Activated CD8-positive, alpha-beta memory T cell treated with anti-CD3 and anti-CD28 coated beads, Interleukin-2, amount 50 U/mL, for 4 hours (primary cell): ENCODE data around the gene KRTAP5-7.
"Not testable (repeated sequence)": the region's sequence is repeated elsewhere in the genome, so short reads cannot be mapped to it uniquely, and the experiment has no call there.

Experiments used
- DNase-seq: peaks from one replicate; pipeline ENCODE4 v3.0.0-alpha.2; 2020

The KRTAP5-7 gene

DNA sequence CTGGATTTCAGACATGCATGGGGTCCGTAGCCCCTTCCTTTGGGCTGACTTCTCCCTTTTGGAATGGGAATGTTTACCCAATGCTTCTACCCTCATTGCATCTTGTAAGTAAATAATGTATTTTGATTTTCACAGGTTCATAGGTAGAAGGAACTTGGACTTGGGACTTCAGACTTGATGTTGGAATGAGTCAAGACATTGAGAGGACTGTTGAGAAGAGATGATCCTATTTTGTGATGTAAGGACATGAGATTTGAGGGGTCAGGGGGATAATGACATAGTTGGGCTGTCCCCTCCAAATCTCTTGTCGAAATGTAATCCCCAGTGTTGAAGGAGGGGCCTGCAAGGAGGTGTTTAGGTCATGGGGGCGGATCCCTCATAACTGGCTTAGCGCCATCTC lies 37.4 kb downstream of the KRTAP5-7 start:
- no peak for DNase-seq

- DNase-seq: no peak
Observed at GRCh38 chr11:71565263-71565662, 38.2 kb downstream of the KRTAP5-7 start, which contains the start of gene KRTAP5-10. KRTAP5-10 (plus strand) TSS chr11:71565563; CDS start chr11:71565588, 25 bp downstream.

GRCh38 chr11:71566081-71566620 lies 39.1 kb downstream of the KRTAP5-7 start:
- no peak for DNase-seq

DNA sequence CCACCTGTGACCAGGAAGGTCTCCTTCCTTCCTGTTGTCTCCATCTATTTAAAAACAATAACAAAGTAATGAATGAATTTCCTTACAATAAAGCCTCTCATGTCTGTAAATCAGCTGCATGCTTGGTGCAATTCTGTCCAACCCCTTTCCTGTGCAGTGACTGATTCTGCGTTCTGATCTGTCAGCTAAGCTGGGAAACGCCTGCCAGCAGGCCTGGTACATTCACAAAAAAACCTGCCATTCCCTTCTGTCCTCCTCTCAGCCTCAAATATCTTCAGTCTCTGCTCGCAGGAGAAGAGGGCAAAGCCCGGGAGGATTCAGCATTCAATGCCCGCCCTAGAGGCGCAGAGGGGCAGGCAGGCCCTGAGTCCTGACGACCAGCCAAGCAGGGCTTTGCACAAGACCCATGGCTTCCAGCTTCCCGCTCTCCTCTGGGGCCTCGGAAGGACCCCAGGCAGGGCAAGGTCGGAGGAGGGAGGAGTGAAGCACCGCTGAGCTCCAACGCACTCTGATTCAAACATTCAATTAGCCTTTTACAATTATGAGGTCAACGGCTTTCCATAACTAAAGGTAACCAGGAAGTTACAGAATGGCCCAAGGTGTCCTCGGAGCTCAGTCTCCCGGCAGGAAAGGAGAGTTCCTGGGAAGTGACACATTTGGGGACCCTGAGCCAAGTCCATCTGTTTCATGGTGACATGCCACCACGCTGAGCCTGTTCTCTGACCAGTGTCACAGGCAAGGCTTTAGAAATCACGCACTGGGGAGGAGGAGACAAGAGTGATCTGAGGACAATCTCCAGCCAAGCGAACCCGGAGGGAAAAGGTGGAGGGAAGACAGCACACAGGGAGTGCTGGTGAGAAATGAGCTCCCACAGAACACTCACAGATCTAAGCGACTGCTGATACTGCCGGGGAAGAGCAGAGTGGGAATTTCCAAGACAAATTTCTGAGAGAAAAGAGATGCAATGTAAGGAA lies 39.8 kb downstream of the KRTAP5-7 start:
- not testable (repeated sequence) for DNase-seq

DNA sequence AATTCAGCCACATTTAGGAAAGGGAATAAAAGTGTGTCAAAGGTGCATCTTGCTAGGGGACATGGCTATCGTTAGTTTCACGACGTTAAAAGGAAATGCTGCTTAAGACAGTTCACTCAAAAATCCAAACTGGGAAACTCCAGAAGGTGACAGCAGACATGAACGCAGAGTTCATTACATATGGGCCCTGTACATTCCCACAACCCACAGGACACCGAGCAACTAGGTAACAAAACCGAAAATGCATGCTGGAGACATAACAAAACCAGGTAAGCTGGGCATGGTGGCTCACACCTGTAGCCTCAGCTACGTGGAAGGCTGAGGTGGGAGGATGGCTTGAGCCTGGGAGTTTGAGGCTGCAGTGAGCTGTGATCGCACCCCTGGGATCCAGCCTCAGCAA lies 40.6 kb downstream of the KRTAP5-7 start:
- not testable (repeated sequence) for DNase-seq

DNA sequence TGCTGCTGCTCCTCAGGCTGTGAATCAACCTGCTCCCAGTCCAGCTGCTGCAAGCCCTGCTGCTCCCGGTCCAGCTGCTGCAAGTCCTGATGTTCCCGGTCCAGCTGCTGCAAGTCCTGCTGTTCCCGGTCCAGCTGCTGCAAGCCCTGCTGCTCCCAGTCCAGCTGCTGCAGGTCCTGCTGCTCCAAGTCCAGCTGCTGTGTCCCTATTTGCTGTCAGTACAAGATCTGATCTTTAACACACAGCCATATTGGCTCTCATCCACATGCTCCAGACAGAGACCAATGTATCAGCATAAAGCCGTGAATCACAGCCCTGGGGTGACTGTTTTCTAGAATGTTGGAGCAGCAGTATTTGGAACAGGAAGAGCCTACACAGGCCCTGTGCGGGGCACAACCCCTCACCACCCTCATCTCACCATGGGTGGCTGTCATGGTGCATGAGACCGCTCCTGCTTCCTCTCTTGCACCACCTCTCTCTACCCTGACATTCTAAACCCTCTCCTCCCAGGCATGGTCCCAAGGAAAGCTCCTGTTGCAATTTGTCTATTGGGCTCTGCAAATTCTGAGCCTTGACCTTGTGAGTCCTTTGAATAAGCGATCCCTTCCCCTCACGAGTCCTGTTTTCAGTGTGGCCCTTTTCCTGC lies 41.8 kb downstream of the KRTAP5-7 start:
- no peak for DNase-seq

DNA sequence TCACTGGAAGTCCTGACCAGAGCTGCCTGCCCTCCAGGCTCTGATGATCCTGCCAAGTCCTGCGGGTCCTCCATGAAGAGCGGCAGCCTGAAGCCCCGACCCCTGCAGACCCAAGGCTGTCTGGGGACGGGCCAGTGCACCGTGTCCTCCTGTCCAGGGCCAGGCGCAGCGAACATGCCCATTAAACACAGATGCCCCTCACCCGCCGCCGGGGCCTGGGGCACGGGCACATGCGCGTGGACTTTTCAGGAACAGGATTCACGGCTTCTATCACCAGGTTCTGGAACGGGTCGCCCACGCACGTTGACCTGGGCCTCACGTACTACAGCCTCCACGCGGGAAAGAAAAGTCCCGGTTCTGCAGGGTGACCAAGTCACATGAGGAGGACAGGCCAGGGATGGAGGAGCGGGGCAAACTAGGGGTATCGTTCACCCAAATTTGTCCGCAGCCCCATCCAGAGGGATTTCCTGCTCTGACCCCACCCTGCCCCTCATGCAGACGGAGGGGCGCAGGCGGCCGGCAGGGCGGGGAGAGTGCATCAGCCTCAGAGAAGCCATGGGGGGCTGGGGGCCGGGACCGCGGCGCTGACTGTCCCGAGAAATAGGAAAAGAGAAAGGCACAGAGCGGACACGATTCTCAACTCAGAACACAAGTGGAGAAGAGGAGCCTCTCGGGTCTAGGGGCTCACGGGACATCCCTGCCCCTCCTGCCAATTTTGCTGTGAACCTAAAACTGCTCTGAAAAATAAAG lies 44.2 kb downstream of the KRTAP5-7 start:
- DNase-seq: not testable (repeated sequence)

- no peak for DNase-seq
Observed at GRCh38 chr11:71572811-71573210, 45.7 kb downstream of the KRTAP5-7 start.

- DNase-seq: no peak
Observed at GRCh38 chr11:71574418-71574817, 47.4 kb downstream of the KRTAP5-7 start.

- no peak for DNase-seq
Observed at GRCh38 chr11:71575723-71576424, 48.8 kb downstream of the KRTAP5-7 start.

DNA sequence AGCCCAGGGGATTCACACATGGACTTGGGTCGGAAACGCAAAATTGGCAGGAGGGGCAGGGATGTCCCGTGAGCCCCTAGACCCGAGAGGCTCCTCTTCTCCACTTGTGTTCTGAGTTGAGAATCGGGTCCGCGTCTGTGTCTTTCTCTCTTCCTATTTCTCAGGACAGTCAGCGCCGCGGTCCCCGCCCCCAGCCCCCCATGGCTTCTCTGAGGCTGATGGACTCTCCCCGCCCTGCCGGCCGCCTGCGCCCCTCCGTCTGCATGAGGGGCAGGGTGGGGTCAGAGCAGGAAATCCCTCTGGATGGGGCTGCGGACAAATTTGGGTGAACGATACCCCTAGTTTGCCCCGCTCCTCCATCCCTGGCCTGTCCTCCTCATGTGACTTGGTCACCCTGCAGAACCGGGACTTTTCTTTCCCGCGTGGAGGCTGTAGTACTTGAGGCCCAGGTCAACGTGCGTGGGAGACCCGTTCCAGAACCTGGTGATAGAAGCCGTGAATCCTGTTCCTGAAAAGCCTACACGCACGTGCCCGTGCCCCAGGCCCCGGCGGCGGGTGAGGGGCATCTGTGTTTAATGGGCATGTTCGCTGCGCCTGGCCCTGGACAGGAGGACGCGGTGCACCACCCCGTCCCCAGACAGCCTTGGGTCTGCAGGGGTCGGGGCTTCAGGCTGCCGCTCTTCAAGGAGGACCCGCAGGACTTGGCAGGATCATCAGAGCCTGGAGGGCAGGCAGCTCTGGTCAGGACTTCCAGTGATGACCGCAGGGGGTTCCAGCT lies 49.8 kb downstream of the KRTAP5-7 start:
- not testable (repeated sequence) for DNase-seq

DNA sequence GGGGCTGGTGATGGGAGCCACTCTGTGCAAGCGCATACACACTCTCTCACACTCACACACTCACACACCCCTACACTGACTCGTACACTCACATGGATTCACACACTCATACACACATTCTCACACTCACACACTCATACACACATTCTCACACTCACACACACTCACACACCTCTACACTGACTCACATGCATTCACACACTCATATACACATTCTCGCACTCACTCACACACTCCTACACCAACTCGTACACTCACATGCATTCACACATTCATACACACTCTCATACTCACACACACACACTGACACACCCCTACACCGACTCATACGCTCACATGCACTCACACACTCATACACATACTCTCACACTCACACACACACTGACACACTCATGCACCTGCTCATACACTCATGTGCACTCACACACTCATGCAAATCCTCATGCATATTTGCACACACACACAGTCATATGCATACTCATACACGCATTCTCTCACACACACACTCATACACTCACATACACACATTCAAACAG lies 50.5 kb downstream of the KRTAP5-7 start:
- DNase-seq: no peak
